Measurements from ENCODE around the gene CFAP46.
A peak's percentile ranks its signal among the peaks of the same experiment; 100 is the strongest.
"Not testable (repeated sequence)": the region's sequence is repeated elsewhere in the genome, so short reads cannot be mapped to it uniquely, and the experiment has no call there.

CFAP46 gene

GRCh38 chr10:132906836-132907235 lies 35.5 kb downstream of the CFAP46 start:
- ChIA-PET POLR2A (no interaction called here), CTCF (no interaction called here)
- TF ChIP-seq ELF4 (IDR thresholded peaks at IDR 0.05) (no peak), FOXK2 (IDR thresholded peaks at IDR 0.05) (no peak), FOXM1 (IDR thresholded peaks at IDR 0.05; ENCODE audit: borderline replicate concordance) (no peak), SP1 (IDR thresholded peaks at IDR 0.05) (no peak), HDGF (IDR thresholded peaks at IDR 0.05; ENCODE audit: borderline replicate concordance) (no peak), CTBP1 (IDR thresholded peaks at IDR 0.05; ENCODE audit: borderline replicate concordance) (no peak), BHLHE40 (IDR thresholded peaks at IDR 0.05; ENCODE audit: borderline replicate concordance) (no peak), SUZ12 (IDR thresholded peaks at IDR 0.05) (no peak), PKNOX1 (IDR thresholded peaks at IDR 0.05) (no peak), NFRKB (IDR thresholded peaks at IDR 0.05) (no peak), LEF1 (IDR thresholded peaks at IDR 0.05; ENCODE audit: borderline replicate concordance) (no peak), TARDBP (IDR thresholded peaks at IDR 0.05) (no peak), ZNF384 (IDR thresholded peaks at IDR 0.05) (no peak), ARNT (IDR thresholded peaks at IDR 0.05) (no peak), L3MBTL2 (conservative IDR thresholded peaks at IDR 0.05) (no peak), FOXA1 (IDR thresholded peaks at IDR 0.05) (no peak)
- no peak for DNase-seq (ENCODE audit: extremely low spot score)

GRCh38 chr10:132906106-132906505 lies 36.3 kb downstream of the CFAP46 start:
- TF ChIP-seq ARNT (IDR thresholded peaks at IDR 0.05) (no peak), CTBP1 (IDR thresholded peaks at IDR 0.05; ENCODE audit: borderline replicate concordance) (no peak), NFRKB (IDR thresholded peaks at IDR 0.05) (no peak), TARDBP (IDR thresholded peaks at IDR 0.05) (no peak), SP1 (IDR thresholded peaks at IDR 0.05) (no peak), PKNOX1 (IDR thresholded peaks at IDR 0.05) (no peak)
- ChIA-PET CTCF (no interaction called here), POLR2A (no interaction called here)
- DNase-seq (ENCODE audit: extremely low spot score) = no peak

- ChIA-PET CTCF (no interaction called here), POLR2A (no interaction called here)
- TF ChIP-seq FOXM1 (IDR thresholded peaks at IDR 0.05; ENCODE audit: borderline replicate concordance) = no peak
- TF ChIP-seq CTBP1 (IDR thresholded peaks at IDR 0.05; ENCODE audit: borderline replicate concordance) = no peak
- no peak for DNase-seq (ENCODE audit: extremely low spot score)
These were observed 36.7 kb downstream of the CFAP46 start for GRCh38 chr10:132905661-132906060.

GRCh38 chr10:132904814-132905649 lies 37.3 kb downstream of the CFAP46 start:
- ChIA-PET POLR2A (no interaction called here), CTCF (interaction anchor here (0.5 to 0.7 kb wide), 2 partner anchors 218 to 227 kb away, joined by 3 read pairs; no protein-coding TSS in a partner anchor)
- TF ChIP-seq PKNOX1 (IDR thresholded peaks at IDR 0.05) = no peak
- no peak for TF ChIP-seq NFRKB (IDR thresholded peaks at IDR 0.05)
- TF ChIP-seq ARNT (IDR thresholded peaks at IDR 0.05) = no peak
- no peak for DNase-seq (ENCODE audit: extremely low spot score)

- ChIA-PET CTCF (interaction anchor here (0.5 to 0.7 kb wide), 2 partner anchors 219 to 227 kb away, joined by 3 read pairs; no protein-coding TSS in a partner anchor), POLR2A (no interaction called here)
- TF ChIP-seq ELF4 (IDR thresholded peaks at IDR 0.05) (no peak), HDGF (IDR thresholded peaks at IDR 0.05; ENCODE audit: borderline replicate concordance) (no peak), FOXM1 (IDR thresholded peaks at IDR 0.05; ENCODE audit: borderline replicate concordance) (no peak), PKNOX1 (IDR thresholded peaks at IDR 0.05) (peak; percentile 23; the same call in 1 of the 2 replicates), LEF1 (IDR thresholded peaks at IDR 0.05; ENCODE audit: borderline replicate concordance) (no peak), L3MBTL2 (conservative IDR thresholded peaks at IDR 0.05) (no peak), FOXA1 (IDR thresholded peaks at IDR 0.05) (no peak)
- peak; percentile 81 for DNase-seq (ENCODE audit: extremely low spot score)
These were observed 38.1 kb downstream of the CFAP46 start for GRCh38 chr10:132904181-132904813.

- CTCF ChIA-PET; POLR2A ChIA-PET; DNase-seq (ENCODE audit: extremely low spot score): not testable (repeated sequence)
These were observed 39.5 kb downstream of the CFAP46 start for GRCh38 chr10:132902656-132903575.
